Kidney (tissue), 14 donors: ENCODE measurements around the gene SLC4A5. TPM values are rescaled to one million over a fixed set of nuclear protein-coding genes. Genes with fewer than 3 reads are reported as not detected.

ENCODE experiments used
- DNase-seq, 5 donors: peaks; one replicate each; pipeline ENCODE4 v3.0.0-alpha.2; 2013 to 2020
- FAIRE-seq: peaks from 2 replicates; lab custom pipeline; 2012; peaks lifted over from hg19 to GRCh38; lab: Jason Lieb, UNC
- H3K27ac ChIP-seq, 2 donors: one replicate each; pipeline ENCODE4 v1.7.0; 2013; ENCODE audit warnings: low read depth in 2 of 2, low read length in 2 of 2, inconsistent platforms in 1 of 2
- H3K27me3 ChIP-seq: one replicate; pipeline ENCODE4 v1.7.1; 2013; ENCODE audit warnings: low read length, inconsistent platforms; ENCODE audit not compliant: control insufficient read depth, insufficient read depth
- H3K36me3 ChIP-seq, 3 donors: one replicate each; pipeline versions ENCODE4 v1.7.0 to v1.7.1; 2013; ENCODE audit warnings: low read length in 3 of 3, control low read depth in 1 of 3, inconsistent platforms in 1 of 3; ENCODE audit not compliant: insufficient read depth in 3 of 3, control insufficient read depth in 2 of 3
- H3K4me1 ChIP-seq, 3 donors: one replicate each; pipeline versions ENCODE4 v1.7.0 to v1.7.1; 2013; ENCODE audit warnings: low read length in 3 of 3, inconsistent platforms in 1 of 3, low read depth in 1 of 3; ENCODE audit not compliant: control insufficient read depth in 2 of 3, insufficient read depth in 2 of 3
- H3K4me3 ChIP-seq, 3 donors: one replicate each; pipeline versions ENCODE4 v1.7.0 to v1.8.1; 2013; ENCODE audit warnings: low read length in 3 of 3, control low read depth in 1 of 3, inconsistent platforms in 1 of 3
- H3K9ac ChIP-seq, 3 donors: one replicate each; pipeline versions ENCODE4 v1.7.0 to v1.7.1; 2013; ENCODE audit warnings: low read length in 3 of 3, control low read depth in 1 of 3, inconsistent platforms in 1 of 3
- H3K9me3 ChIP-seq, 3 donors: one replicate each; pipeline versions ENCODE4 v1.7.0 to v1.7.1; 2013; ENCODE audit warnings: low read length in 3 of 3, control low read depth in 1 of 3, inconsistent platforms in 1 of 3; ENCODE audit not compliant: control insufficient read depth in 2 of 3, insufficient read depth in 1 of 3
- CTCF ChIP-seq: IDR thresholded peaks from 3 replicates; pipeline ENCODE4 v1.5.1; 2012; ENCODE audit warnings: mild to moderate bottlenecking, moderate library complexity, borderline replicate concordance; ENCODE audit not compliant: insufficient read depth; ENCODE audit errors: extremely low read depth
- intact Hi-C: fragments of 100-400 bp; cut with DNase I; formaldehyde crosslinking; loops from one replicate; pipeline ENCODE4 v1.11.1; 2022
- polyA plus RNA-seq: library from polyadenylated mRNA; stranded (reverse); fragments of 350-450 nt; fragmentation: Illumina TruSeq; extraction: RNeasy Lipid Tissue Mini Kit (QIAGEN cat#74804); gene quantifications from one replicate; pipeline ENCODE4 v1.2.3, GENCODE V29; 2014; ENCODE audit warnings: low read depth, low replicate concordance; ENCODE audit not compliant: insufficient read depth
- total RNA-seq: library from RNA; stranded (reverse); fragmentation: NEBNext Ultra II Directional; extraction: Animal tissue kit (Norgen Biotek cat#: 25700); gene quantifications from one replicate; pipeline ENCODE4 v1.2.1, GENCODE V29; 2021
- donor health status: control.
- donor health status: control.
- donor health status: control.
- donor health status: control.
- donor health status: control.
- donor health status: DM: yes; HTN: yes; CAD: no.
- donor health status: Normal renal cell carcinoma (clear cell type).

SLC4A5 gene
- total and polyA plus RNA-seq, 2 donors from 2014 or later: 1.1 to 5.2 TPM

- Histone ChIP-seq H3K27ac (no peak overlapping the region), H3K4me1 (peaks cover 0 to 5% (median 0%) of the 10 kb centered on the region in 3 donors), H3K27me3 (no peaks in the 10 kb centered on the region), H3K36me3 (no peaks in the 10 kb centered on the region), H3K9ac (no peak overlapping the region), H3K9me3 (no peaks in the 10 kb centered on the region), H3K4me3 (no peak overlapping the region)
- no peak for DNase-seq
- FAIRE-seq: no peak
- TF ChIP-seq CTCF: no peak
- intact Hi-C loops: no loop called here
Measured at GRCh38 chr2:74225698-74226459, 117.3 kb downstream of the SLC4A5 start.

- Histone ChIP-seq H3K4me3 (no peak overlapping the region), H3K9me3 (no peaks in the 10 kb centered on the region), H3K9ac (no peak overlapping the region), H3K27ac (no peak overlapping the region), H3K4me1 (peaks cover 0 to 5% (median 0%) of the 10 kb centered on the region in 3 donors), H3K36me3 (no peaks in the 10 kb centered on the region), H3K27me3 (no peaks in the 10 kb centered on the region)
- no peak for DNase-seq
- no peak for TF ChIP-seq CTCF
- intact Hi-C loops: no loop called here
- FAIRE-seq: no peak
Measured at GRCh38 chr2:74223941-74224770, 119.1 kb downstream of the SLC4A5 start.

GRCh38 chr2:74222300-74222650, 120.9 kb downstream of the SLC4A5 start:
- no peak for FAIRE-seq
- Histone ChIP-seq H3K27ac (no peak overlapping the region), H3K9ac (no peak overlapping the region), H3K36me3 (no peaks in the 10 kb centered on the region), H3K27me3 (no peaks in the 10 kb centered on the region), H3K9me3 (no peaks in the 10 kb centered on the region), H3K4me1 (peaks cover 0 to 5% (median 0%) of the 10 kb centered on the region in 3 donors), H3K4me3 (no peak overlapping the region)
- TF ChIP-seq CTCF: no peak
- intact Hi-C loops: no loop called here
- no peak for DNase-seq
